ENCODE results near the gene FAAP20.
A peak's percentile ranks its signal among the peaks of the same experiment; 100 is the strongest.

FAAP20 gene

DNA sequence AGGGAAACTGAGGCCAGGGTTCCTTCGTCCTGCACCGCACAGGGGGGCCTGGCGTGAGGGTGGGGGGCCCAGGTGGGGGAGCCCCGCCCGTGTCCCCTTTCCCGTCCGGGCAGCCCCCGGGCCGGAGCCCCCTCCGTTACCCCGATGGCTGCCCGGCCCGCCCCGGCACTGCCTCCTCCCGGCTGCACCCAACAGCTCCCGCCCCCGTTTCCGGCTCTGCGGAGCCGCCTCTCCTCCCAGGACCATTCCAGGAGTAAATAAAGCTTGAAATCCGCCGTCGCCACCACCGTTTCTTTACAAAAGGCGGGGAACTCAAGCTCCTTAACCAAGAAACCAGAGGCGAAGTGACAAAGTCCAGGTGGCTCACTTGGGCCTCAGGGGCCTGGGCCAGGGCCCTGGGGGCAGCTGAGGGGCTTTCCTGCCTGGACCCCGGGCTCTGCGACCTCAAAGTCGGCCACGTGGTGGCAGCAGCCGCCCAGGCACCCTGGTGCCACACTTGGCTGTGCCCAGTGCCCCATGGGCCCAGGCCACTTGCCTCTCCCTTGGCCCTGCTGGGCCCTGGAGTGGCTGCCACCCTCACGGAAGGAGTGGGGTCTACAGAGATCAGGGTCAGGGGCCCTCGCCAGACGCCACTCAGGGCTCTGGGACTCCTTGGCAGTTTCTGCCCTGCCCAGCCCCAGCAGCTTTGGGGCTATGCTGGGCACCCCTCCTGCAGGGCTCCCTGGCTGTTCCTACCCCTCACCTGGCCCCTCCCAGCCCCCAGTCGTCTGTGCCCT, 514 bp upstream of the FAAP20 start:
- peak; percentile 87 for DNase-seq (ENCODE audit: low read depth)

DNA sequence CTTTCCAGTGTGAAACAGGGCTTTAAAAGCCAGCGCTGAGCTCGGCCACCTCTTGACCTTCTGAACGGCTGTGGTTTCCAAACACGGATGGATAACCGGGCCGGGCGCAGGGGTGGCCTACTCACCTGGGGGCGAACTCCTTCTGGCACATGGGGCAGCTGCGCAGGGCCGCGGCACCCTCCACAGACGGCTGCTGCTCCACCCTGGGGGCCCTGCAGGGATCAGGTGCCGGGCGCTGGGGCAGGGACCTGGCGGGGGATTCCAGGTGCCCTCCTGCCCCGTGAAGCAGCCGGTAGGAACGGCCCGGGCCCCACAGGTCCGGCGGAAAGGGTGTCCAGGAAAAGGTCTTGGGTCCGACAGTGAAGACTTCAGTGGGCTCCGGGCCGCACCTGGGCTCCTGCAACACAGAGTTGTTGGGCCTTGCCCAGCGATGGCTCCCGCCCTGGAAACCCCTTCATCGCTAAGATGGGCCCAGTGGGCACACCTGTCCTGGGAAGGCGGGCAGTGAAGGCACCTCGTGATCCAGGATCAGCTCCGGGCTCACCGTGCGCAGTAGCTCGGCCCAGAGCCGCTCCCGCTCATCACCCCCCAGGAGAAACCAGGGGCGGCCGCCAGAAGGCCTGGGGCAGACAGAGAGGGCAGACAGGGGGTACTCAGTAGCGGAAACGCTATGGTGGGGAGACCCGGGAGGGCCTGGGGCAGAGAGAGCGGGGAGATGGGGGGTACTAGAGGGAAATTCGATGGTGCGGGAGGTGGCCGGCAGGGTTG, 874 bp downstream of the FAAP20 start:
- DNase-seq (ENCODE audit: low read depth) = no peak

DNA sequence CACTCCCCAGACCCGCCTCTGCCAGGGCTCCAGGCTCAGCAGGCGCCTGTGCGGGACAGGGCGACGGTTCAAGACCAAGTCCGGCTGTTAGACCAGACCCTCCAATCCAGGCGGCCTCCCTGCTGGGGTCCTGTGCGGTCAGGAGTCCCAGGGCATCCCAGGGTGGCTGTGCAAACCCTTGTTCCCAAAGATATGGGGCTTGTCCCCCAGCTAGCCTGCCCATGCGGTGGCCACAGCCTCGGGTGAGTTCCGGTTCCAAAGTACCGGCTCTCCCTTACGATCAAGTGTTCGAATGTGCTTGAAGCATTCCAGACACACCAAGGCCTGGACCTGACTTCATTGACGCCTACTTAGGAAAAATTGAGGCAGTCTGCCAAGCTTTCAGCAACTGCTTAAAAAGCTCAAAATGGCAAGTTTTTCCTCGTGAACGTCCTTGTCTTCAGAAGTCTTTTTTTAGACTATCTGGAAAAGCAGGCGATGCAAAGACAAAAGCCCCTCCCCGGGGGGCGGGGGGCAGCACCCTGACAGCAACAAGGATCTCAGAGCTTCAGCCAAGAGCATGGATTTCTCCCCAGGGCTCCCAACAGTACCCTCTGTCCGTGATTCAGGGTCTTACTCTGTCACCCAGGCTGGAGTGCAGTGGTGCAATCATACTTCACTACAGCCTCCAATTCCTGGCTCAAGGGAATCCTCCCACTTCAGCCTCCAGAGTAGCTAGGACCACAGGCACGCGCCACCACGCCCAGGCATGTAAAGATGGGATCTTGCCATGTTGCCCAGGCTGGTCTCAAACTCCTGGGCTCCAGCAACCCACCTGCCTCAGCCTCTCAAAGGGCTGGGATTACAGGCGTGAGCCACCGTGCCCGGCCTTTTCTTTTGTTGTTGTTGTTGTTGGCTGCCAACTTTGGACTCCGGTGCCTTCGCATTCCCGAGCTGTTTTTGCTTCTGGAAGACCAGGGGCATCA, 2.3 kb downstream of the FAAP20 start:
- DNase-seq (ENCODE audit: low read depth) = no peak

- DNase-seq (ENCODE audit: low read depth) = no peak
Measured at GRCh38 chr1:2190491-2190976, 4.0 kb downstream of the FAAP20 start.

DNA sequence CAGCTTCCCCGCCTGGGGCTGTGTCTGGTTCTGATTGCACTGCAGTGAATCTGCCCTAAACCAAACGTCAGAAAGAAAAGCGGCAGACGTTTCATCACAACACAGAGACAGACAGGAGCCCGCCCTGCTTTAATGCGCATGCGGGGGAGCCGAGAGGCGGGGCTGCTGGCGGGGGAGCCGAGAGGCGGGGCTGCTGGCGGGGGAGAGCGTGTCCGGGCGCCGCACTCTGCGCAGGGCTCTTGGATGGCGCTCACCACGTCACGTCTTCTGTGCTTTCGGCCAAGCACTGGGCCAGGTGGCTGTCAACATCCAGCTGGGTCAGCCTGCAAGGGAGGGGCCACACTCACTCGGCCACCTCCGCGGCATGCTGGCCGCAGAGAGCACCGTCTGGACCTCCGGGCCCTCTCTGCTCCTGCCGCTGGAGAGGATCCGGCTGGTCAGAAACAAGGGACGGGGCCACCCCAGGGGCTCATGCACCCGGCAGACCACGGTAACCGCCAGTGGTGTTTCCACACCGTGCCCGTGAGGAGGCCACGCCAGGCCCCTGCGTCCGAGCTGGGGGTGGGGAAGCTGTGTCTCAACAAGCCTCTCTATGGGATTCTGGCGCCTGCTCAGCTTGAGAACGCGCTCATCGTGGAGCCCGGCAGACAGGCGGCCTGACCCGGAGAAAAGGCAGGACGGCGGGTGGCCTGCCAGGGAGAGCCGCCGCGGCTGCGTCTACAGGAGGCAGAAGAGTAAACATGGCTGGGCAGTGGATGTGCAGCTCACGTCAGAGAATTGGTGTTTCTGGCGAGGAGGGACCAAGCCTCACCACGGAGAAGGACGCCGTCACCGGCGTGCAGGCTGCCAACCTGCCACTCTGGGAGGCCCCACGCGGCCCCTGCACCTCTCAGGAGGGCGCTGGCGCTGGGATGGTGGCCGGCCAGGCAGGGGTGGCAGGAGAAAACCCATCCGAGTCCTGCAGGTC, 4.8 kb downstream of the FAAP20 start:
- peak; percentile 88 for DNase-seq (ENCODE audit: low read depth)

- no peak for DNase-seq (ENCODE audit: low read depth)
Measured at GRCh38 chr1:2188336-2188735, 6.2 kb downstream of the FAAP20 start.

DNA sequence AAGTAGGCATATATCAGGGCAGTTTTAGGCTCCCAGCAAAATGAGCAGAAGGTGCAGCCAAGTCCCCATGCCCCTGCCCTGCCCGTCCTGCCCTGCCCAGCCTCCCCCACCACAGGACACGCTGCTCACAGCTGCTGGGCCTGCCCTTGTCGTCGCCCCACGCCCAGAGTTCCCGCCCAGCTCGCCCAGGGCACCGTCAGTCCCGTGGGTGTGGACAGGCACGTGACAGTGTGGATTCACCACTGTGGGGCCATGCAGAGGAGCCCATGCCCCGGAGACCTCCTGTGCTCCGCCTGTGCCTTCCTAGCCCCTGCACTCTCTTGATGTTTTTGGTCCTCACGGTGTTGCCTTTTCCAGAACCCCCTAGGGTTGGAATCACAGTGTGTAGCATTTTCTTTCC, 7.0 kb downstream of the FAAP20 start:
- no peak for DNase-seq (ENCODE audit: low read depth)

GRCh38 chr1:2186901-2187300, 7.7 kb downstream of the FAAP20 start:
- no peak for DNase-seq (ENCODE audit: low read depth)

- no peak for DNase-seq (ENCODE audit: low read depth)
Measured at GRCh38 chr1:2185880-2186855, 8.4 kb downstream of the FAAP20 start.

GRCh38 chr1:2184934-2185333, 9.6 kb downstream of the FAAP20 start:
- DNase-seq (ENCODE audit: low read depth) = no peak

- DNase-seq (ENCODE audit: low read depth) = no peak
Measured at GRCh38 chr1:2184531-2184930, 10.0 kb downstream of the FAAP20 start.

- no peak for DNase-seq (ENCODE audit: low read depth)
Measured at GRCh38 chr1:2183937-2184334, 10.6 kb downstream of the FAAP20 start.

- DNase-seq (ENCODE audit: low read depth) = no peak
Measured at GRCh38 chr1:2182376-2182775, 12.2 kb downstream of the FAAP20 start.

- DNase-seq (ENCODE audit: low read depth) = no peak
Measured at GRCh38 chr1:2181752-2182151, 12.8 kb downstream of the FAAP20 start.

DNA sequence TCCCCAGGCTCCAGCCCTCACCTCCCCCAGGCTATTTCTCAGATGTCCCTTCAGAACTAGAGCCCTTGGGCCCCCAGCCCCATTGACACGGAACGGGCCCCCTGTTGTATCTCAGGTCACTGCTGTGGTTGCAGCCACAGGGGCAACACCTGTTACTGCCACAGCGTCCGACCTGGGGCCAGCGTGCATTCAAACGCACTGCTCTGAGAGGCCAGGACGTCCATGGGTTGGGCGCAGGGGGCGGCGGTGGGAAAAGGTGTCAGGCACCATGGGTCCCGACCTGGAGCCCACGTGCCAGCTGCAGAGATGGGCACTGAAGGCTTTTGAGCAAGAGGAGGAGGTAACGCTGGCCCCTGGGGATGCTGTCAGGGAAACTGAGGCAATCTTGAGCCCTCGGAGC, 13.3 kb downstream of the FAAP20 start:
- DNase-seq (ENCODE audit: low read depth) = no peak

- no peak for DNase-seq (ENCODE audit: low read depth)
Measured at GRCh38 chr1:2180297-2181245, 14.0 kb downstream of the FAAP20 start.

GRCh38 chr1:2179283-2180013, 15.1 kb downstream of the FAAP20 start:
- DNase-seq (ENCODE audit: low read depth) = no peak

GRCh38 chr1:2178875-2179274, 15.7 kb downstream of the FAAP20 start:
- DNase-seq (ENCODE audit: low read depth) = no peak
